Calu3 (cell line): ENCODE results near the gene SLMAP. TPM values are rescaled to one million over a fixed set of nuclear protein-coding genes. Genes with fewer than 3 reads are reported as not detected.

Source experiments
- BruUV-seq: library from RNA; stranded (reverse); fragments of 400-500 nt; replicated peaks from 2 replicates; lab custom pipeline; 2021; lab: Mats Ljungman, UMichigan
- CTCF ChIA-PET: fragments of 300-600 bp; sonication (Branson Sonifier 250); formaldehyde crosslinking; loops from one replicate; lab custom pipeline; 2022; ENCODE audit warnings: antibody characterized with exemption; lab: Charles Lee
- DNase-seq: peaks from one replicate; pipeline ENCODE4 v3.0.0; 2022
- H3K27ac Mint-ChIP-seq: one replicate; pipeline ENCODE4 v1.8.0; 2022; ENCODE audit warnings: mixed read lengths; ENCODE audit not compliant: unreplicated experiment
- H3K27me3 Mint-ChIP-seq: one replicate; pipeline ENCODE4 v1.8.0; 2022; ENCODE audit warnings: mixed read lengths; ENCODE audit not compliant: unreplicated experiment
- H3K36me3 Mint-ChIP-seq: one replicate; pipeline ENCODE4 v1.8.0; 2022; ENCODE audit warnings: mild to moderate bottlenecking, moderate library complexity, mixed read lengths; ENCODE audit not compliant: insufficient read depth, unreplicated experiment
- H3K4me1 Mint-ChIP-seq: one replicate; pipeline ENCODE4 v1.8.0; 2022; ENCODE audit warnings: mild to moderate bottlenecking, low read depth, mixed read lengths; ENCODE audit not compliant: unreplicated experiment
- H3K4me3 Mint-ChIP-seq: one replicate; pipeline ENCODE4 v1.8.0; 2022; ENCODE audit warnings: mild to moderate bottlenecking, low read depth, moderate library complexity, mixed read lengths; ENCODE audit not compliant: unreplicated experiment
- H3K9me3 Mint-ChIP-seq: one replicate; pipeline ENCODE4 v1.8.0; 2022; ENCODE audit warnings: low read depth, mixed read lengths; ENCODE audit not compliant: unreplicated experiment
- CTCF ChIP-seq: fragments of 200-600 bp; IDR thresholded peaks from one replicate; pipeline ENCODE4 v1.8.0; 2022; ENCODE audit warnings: antibody characterized with exemption; ENCODE audit not compliant: unreplicated experiment
- intact Hi-C: fragments of 100-400 bp; cut with micrococcal nuclease; formaldehyde crosslinking; loops from one replicate; pipeline ENCODE4 v1.10.0; 2022; ENCODE audit not compliant: unreplicated experiment
- total RNA-seq: library from RNA; stranded (reverse); gene quantifications from 2 replicates; pipeline ENCODE4 v1.2.3, GENCODE V29; 2022

Gene SLMAP
- total RNA-seq, 1 experiment from 2014 or later, result 114 TPM

GRCh38 chr3:57910990-57911389, 154.9 kb downstream of the SLMAP start:
- H3K4me1 Mint-ChIP-seq, result no peaks in the 10 kb centered on the region
- CTCF ChIA-PET, result interaction anchor here (0.7 kb wide), 1 partner anchor 480 kb away, joined by 4 read pairs; no protein-coding TSS in a partner anchor
- peaks cover 18% of the 10 kb centered on the region for H3K36me3 Mint-ChIP-seq
- no peaks in the 10 kb centered on the region for H3K9me3 Mint-ChIP-seq
- no peaks in the 10 kb centered on the region for H3K27me3 Mint-ChIP-seq
- peak; percentile 30 for TF ChIP-seq CTCF
- no TSS peak for BruUV-seq
- H3K27ac Mint-ChIP-seq, result no peak overlapping the region
- intact Hi-C loops, result no loop called here
- H3K4me3 Mint-ChIP-seq, result no peak overlapping the region
- DNase-seq, result peak; percentile 47

- no peak for DNase-seq
- intact Hi-C loops, result no loop called here
Observed at GRCh38 chr3:57911593-57911992, 155.5 kb downstream of the SLMAP start.

DNA sequence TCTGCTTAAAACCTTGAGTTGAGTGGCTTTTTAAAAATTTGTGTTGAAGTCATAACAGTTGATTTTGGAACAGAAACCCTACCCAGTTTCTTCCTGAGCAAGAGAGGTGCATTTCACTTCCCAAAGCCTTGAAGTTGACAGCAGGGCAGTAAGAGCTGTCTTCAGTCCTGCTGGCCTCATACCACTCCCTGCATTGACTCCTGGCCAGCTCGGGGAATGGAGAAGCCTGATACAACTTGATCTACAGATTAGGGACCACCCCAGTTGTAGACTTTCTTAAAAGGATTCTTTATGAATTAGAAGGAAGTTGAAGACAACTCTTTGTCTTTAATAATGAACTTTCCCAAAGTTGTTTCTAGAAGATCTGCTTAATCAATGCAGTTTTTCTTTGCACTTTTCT, 161.5 kb downstream of the SLMAP start:
- BruUV-seq, result no TSS peak
- TF ChIP-seq CTCF, result no peak
- no peak for DNase-seq
- Mint-ChIP-seq H3K27ac (no peak overlapping the region), H3K9me3 (no peaks in the 10 kb centered on the region), H3K27me3 (no peaks in the 10 kb centered on the region), H3K4me3 (no peak overlapping the region), H3K4me1 (no peaks in the 10 kb centered on the region), H3K36me3 (peaks cover 48% of the 10 kb centered on the region)
- intact Hi-C loops, result no loop called here
- CTCF ChIA-PET, result no interaction called here

More at GRCh38 chr3:57911593-57911992, 155.5 kb downstream of the SLMAP start:
- H3K4me1 Mint-ChIP-seq, result no peaks in the 10 kb centered on the region
- peaks cover 24% of the 10 kb centered on the region for H3K36me3 Mint-ChIP-seq
- H3K4me3 Mint-ChIP-seq, result no peak overlapping the region
- no TSS peak for BruUV-seq
- H3K27me3 Mint-ChIP-seq, result no peaks in the 10 kb centered on the region
- TF ChIP-seq CTCF, result no peak
- no peaks in the 10 kb centered on the region for H3K9me3 Mint-ChIP-seq
- CTCF ChIA-PET, result interaction anchor here (0.7 kb wide), 1 partner anchor 481 kb away, joined by 4 read pairs; no protein-coding TSS in a partner anchor
- H3K27ac Mint-ChIP-seq, result no peak overlapping the region

DNA sequence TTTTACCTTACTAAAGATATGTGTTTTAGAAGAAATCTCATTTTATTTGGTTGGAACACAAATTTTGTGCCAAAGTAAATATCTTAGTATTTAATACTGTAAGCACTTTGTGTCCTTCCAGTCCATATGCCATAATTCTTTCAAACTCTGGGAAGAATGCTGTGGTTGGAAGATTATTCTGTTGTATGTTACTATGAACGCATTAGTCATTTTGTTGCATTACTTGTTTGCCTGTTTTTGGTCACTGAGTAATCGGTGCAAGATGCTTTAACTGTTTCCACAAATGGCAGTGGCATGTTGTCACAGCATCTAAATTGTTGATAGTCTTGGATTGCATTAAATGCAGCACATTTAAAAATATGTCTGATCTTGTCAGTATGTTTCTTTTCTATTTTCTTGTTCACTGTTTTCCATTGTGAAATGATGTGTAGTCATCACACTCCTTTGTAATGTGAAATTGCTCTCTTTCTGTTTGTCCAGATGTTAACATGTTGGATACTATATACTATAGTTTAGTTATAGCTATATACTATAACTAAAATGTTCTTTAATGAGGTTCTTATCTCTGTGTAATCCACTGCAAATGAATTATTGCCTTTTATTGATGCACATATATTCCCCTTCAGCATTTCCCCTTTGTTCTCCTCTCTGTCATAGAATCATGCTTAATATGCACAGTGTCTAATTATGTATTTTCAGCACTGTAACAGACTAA, 162.2 kb downstream of the SLMAP start:
- H3K4me1 Mint-ChIP-seq, result no peaks in the 10 kb centered on the region
- no peak for TF ChIP-seq CTCF
- no peak for DNase-seq
- intact Hi-C loops, result no loop called here
- H3K36me3 Mint-ChIP-seq, result peaks cover 50% of the 10 kb centered on the region
- CTCF ChIA-PET, result interaction anchor here (0.5 kb wide), 1 partner anchor 61 kb away, joined by 3 read pairs; no protein-coding TSS in a partner anchor
- no peak overlapping the region for H3K4me3 Mint-ChIP-seq
- H3K9me3 Mint-ChIP-seq, result no peaks in the 10 kb centered on the region
- no TSS peak for BruUV-seq
- H3K27me3 Mint-ChIP-seq, result no peaks in the 10 kb centered on the region
- H3K27ac Mint-ChIP-seq, result no peak overlapping the region
